Keratinocyte (primary cell): ENCODE data around the gene PRKAG2.

Experiments used
- EZH2 ChIP-seq: IDR thresholded peaks from one replicate; pipeline ENCODE4 v1.6.1; 2012; ENCODE audit warnings: inconsistent platforms, mild to moderate bottlenecking, low read length, moderate library complexity
- TF ChIP-seq, protein P1 (sequence below), 3 experiments: IDR thresholded peaks in 1 of 3; conservative IDR thresholded peaks in 1 of 3; optimal IDR thresholded peaks in 1 of 3; 2 replicates in 2 of 3; 3 replicates in 1 of 3; pipeline versions ENCODE3 to v1.5.1; 2011; ENCODE audit warnings: low read length in 3 of 3, mild to moderate bottlenecking in 3 of 3, moderate library complexity in 2 of 3, control low read depth in 1 of 3, inconsistent platforms in 1 of 3; ENCODE audit not compliant: insufficient read depth in 2 of 3; ENCODE audit errors: extremely low read depth in 1 of 3

GRCh38 chr7:151684408-151685175, 192.3 kb downstream of the PRKAG2 start:
- TF ChIP-seq, protein P1, sequence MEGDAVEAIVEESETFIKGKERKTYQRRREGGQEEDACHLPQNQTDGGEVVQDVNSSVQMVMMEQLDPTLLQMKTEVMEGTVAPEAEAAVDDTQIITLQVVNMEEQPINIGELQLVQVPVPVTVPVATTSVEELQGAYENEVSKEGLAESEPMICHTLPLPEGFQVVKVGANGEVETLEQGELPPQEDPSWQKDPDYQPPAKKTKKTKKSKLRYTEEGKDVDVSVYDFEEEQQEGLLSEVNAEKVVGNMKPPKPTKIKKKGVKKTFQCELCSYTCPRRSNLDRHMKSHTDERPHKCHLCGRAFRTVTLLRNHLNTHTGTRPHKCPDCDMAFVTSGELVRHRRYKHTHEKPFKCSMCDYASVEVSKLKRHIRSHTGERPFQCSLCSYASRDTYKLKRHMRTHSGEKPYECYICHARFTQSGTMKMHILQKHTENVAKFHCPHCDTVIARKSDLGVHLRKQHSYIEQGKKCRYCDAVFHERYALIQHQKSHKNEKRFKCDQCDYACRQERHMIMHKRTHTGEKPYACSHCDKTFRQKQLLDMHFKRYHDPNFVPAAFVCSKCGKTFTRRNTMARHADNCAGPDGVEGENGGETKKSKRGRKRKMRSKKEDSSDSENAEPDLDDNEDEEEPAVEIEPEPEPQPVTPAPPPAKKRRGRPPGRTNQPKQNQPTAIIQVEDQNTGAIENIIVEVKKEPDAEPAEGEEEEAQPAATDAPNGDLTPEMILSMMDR (optimal IDR thresholded peaks at IDR 0.05 in 1 of 3, IDR thresholded peaks at IDR 0.05 in 1 of 3, conservative IDR thresholded peaks at IDR 0.05 in 1 of 3; ENCODE audit: extremely low read depth in 1 of 3, insufficient read depth in 2 of 3, low read length in 3 of 3), result no peak
- no peak for TF ChIP-seq EZH2
